Stimulated activated CD8-positive, alpha-beta memory T cell treated with anti-CD3 and anti-CD28 coated beads, Interleukin-7, amount 100 ng/mL, for 4 hours (primary cell): ENCODE measurements around the gene UNC13C.

Experiments used
- DNase-seq, 2 donors: peaks; one replicate each; pipeline ENCODE4 v3.0.0-alpha.2; 2020; ENCODE audit warnings: low read depth in 2 of 2

UNC13C gene

DNA sequence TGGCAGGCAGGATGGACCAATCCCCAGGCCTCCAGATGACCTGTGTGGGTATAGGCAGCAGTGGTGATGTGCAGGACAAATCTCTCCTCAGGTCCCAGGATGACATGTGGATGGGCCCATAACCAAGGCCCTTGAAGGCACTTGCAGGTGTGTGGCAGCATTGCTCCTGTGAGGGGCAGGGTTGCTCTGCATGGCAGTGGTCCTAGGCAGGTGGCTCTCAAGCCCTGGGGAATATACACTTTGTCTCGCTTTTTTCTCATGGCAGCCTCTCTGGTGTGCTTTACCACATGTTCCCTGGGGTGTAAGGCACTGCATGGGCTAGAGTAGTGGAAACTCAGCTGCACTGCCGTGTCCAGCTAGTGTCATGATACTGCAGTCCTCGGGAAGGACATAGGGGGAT lies 503.6 kb downstream of the UNC13C start:
- DNase-seq, result no peak

DNA sequence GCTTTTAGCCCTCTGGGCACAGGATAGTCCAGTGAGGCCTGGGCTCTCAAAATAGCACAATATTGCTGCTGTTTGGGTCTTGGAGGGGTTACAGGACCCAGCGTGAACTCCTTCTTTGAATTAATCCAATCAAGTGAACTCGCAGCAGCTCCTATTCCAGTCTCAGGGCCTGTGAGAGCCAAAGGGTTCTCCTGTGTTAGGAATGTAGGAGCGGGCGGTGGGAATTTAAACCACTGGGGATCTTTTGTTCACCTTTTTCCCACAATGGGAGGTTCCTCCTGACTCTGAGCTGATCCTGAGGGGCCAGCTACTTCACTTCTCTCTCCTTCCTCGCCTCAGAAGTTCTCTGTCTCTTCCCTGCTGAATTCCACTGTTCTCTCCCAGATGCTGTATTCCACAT lies 504.0 kb downstream of the UNC13C start:
- no peak for DNase-seq

DNA sequence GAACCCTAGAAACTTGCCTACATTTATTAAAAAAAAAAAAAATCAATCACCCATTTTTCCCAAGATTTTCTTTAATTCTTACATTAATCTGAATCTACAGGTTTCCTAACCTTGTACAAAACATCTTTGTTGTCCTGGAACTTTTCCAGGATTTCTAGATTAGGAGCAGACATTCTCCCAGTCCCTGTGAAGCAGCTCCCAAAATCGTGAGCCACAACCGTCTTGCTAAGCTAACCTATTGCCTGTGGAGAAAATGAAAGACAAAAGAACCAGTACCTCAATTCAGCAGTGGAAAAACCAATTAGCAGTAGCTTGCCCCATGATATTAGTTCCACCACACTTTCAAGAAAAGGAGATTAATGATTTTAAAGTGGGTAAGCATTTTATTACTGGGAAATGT lies 522.1 kb downstream of the UNC13C start:
- no peak for DNase-seq

DNA sequence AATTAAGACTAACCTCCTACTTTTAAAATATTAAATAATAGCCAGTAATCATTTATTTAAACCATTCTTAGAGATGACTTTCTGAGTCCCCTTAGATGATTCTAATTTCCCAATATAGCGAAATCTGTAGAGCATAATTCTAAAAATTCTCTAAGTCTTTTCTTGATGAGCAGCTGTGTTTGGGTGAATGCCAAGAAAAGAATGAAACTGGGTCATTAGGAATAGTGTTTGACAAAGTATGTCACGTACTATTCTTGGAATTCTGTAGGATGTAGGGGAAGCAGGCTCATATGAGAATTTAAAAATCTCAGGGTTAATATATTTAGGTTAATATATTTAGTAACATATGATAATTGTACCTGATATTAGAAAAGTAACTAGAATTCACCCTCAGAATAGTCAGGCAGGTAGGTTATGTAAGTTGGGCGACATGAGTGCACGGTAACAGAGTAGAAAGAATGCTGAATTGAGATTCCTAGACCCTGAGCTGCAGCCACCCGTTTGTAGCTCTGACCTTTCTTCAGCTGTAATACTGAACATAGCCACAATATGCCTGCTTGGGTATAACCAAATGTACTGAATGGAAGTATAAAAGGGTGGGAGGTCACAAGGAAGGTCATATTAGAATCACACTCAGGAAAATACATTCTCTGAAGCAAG lies 524.3 kb downstream of the UNC13C start:
- DNase-seq, result no peak

DNA sequence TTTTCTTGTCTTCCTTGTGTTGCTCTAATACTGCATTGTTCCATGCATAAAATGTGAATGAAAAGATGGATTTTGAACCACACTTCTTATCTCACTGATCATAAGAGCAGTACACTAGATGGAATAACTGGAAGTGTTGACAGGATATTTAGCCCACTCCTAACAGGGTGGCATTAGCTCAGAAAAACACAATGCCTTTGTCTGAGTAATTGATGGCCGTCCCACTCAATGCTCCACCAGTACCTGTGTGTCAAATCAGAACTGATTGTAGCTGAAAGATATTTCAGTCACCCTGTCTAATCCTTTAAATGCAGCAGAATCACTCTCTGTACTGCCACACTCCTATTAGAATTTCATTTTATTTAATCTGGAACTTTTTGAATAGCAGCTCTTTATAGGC lies 526.5 kb downstream of the UNC13C start:
- DNase-seq, result no peak

DNA sequence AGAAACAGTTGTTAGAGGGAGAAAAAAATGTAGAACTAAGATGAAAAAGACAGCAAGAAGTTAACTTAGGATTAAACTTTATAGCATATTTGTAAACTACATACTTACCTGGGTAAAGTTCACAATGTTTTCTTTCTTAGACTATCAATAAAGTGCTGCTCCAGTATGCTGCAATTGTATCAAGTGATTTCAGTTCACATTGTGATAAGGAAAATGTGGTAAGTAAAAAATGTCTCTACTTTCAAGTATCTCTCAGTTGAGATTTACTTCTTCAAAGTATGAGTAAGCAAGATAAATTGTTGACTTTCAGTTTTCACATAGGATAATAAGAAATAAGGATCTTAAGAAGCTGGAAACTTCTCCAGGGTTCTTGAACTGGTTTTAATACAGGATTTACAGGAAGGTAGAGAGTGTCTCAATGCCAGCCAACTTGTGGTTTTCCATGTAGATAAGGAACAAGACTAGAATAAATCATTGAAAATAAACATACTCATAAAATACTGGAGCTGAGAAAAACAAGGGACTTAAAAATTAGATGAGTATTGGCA lies 528.8 kb downstream of the UNC13C start:
- no peak for DNase-seq

DNA sequence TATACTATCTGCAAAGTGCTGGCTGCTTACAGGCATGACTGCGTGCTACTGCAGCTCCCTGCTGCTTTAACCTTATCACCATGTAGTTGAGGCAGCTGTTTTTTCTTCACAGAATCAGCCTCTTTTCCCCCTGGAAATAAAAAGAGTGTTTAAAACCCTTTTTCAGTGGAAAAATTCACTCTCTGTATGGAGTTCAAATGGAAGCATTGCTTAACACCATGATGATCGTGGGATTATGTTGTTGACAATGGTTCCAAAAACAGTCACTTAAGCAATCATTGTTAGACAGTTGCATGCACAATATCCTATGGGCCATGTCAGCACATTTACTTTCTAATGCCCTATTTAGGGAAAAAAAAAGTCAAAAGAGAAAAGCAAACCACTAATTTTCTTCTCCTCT lies 536.4 kb downstream of the UNC13C start:
- DNase-seq, result no peak

DNA sequence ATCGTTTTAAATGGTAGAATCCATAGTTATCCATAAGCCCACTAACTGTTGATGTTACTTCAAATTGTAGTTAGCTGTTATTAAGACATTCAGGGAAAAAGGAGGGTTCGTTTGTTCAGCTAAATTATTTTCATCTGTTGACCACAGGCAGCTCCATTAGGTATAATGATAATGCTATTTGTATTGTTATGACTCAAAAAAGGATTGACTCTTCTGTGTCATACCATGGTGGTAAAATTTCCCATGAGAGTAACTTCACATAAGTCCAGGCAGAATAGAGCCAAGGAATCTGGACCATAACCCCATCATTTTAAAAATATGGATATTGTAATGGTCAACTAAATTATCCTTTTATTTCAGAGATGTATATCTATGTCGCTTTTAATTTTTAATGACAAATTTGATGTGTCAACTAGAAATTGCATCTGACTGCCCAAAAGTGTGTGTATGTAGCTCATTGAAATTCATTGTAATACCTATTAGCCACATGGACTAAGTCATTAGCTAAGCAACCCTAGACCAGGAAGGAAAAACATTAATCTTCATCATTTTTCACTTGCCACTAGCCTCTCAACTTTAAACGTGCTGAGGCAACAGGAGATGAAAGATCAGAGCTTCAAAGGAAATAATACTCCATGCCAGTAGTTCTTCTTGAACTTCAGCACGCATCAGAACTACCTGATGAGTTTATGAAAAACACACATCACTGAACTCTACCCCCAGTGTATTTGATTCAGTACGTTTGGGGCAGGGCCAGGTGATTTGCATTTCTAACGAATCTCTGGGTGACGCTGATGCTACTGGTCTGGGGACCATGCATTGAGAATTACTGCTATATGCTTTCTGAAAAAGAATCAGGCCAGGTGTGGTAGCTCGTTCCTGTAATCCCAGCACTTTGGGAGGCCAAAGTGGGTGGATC lies 537.7 kb downstream of the UNC13C start:
- DNase-seq, result no peak

DNA sequence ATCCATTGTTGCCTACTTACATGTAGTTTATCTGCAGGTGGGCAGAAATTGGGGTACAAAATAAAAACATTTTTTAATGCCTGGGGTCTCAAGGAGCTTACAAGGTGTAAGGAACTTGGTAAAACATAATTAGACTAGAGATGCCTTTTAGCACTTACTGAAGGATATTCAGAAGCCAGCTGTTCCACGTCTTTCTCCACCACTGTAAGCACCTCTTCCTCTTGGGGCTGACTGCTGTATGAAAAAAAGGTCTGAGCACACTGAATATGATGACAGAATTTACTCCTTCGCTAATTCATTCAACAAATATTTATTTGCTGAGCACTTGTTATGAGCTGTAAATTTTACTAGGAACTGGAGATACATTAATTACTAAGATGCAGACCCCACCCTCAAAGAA lies 539.1 kb downstream of the UNC13C start:
- DNase-seq, result no peak

DNA sequence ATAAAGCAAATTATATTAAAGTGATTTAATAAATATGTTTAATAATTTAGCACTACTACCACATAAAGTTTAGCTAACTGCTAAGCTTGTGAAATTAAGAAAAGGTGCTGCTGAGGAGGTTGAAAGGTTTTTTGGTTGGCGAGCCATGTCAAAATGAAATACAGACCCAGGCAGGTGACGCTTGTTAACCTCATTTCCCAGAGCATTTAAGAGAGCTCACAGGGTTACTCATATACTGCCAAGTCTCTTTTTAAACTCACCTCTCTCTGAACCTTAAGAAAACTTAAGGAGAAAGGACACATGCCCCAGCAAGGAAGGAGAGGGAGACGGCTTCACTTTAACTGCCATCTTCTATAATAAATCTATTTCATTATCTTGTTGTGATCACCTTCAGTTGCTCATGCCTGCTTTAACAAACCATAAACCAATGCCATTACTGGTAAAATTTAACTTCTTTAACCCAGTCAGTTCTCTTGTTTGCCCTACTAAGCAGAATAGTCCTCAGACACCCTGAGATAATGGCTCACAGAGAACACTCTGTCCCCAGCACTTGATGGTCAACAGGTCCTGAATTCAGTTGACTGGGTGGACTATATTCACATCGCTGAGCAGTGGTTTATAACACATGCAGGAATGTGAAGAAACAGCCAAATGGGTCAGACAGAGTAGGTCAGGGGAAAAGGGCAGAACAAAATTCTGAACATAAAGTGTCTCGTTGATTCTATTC lies 540.1 kb downstream of the UNC13C start:
- DNase-seq, result no peak

DNA sequence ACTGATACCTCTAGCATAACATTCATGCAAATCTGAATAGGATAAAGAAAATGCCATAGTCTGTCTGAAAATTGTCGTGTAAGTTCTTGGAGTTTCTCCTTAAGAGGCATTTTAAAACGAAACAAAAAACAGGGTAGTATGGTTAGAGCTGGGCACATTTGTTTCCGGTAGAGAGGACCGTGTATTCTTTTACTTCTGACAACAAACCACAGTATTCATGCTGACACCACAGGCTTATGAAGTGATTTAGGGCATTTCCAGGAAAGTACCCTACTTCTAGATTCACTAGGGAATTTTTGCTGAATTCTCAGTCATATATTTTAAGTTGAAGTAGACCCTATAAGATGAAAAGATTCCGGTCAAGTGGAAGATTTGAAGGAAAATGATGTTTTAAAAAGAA lies 541.3 kb downstream of the UNC13C start:
- no peak for DNase-seq

DNA sequence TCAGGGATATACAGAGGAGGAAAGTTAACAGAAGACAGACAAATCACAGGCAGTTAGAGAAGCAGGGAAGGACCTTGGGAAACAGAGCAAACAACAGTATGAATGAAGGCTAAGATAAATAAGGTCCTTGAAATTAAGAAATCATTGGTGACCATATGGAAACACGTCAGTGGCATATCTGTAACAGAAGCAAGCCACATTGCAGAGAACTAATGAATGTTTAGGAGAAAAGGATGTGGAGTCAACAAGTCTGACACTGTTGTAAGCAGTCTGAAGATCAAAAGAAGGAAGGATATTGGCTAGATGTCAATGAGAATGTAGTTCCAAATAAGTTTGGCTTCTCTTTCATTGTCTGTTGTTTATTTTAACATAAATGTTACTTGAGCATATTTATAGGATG lies 542.4 kb downstream of the UNC13C start:
- DNase-seq, result no peak

DNA sequence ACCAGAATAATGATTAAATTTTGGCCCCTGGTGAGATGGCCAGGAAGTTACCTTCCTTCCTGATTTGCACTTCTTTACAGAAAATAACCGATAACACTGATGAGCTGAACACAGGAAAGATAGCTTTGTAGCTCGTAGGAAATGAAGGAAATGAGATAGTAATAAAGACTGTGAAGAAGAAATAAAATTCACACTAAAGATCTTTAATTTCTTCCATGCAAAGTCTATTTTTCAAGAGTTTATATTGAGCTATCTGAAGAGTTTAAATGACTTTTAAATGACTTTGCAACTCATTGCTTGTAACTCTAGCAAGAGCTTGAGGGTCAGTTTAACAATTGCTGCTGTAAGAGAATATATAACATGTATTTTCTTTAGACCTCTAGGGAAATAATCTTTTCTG lies 543.0 kb downstream of the UNC13C start:
- no peak for DNase-seq

DNA sequence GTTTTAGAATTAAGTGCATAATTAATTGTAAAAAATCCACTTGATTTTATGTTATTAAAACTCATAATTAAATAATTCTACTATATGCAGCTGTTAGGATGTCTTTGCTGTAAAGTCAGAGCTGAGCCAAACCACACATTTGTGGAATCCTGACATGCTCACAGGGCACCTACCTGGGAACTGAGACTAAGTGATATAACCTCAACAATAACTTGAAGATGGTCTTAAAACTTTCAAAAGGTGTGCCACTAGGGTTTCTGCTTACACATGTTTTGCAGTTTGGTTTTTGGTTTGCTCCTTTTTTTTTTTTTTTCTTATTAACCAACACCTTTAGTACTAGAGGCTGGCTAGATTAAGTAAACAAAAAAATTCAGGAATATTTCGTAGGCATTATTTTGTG lies 549.8 kb downstream of the UNC13C start:
- DNase-seq, result no peak

DNA sequence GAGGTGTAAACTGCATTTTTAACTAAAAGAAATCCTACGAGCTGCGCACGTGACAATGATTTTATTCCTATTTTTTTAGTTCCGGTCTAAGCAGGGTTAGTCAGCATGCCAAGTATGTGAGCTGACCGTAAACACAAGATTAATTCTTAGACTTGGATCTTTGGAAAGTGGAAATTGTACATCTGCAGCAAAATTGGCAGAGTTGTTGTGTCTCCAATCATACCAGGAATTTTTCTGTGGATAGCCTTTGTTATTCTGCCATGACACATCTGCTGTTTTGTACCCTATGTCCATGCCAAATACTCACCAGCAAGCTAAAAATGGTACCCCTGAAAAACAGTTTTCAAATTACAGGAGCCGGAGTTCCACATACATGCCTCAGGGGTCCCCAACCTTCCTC lies 562.5 kb downstream of the UNC13C start:
- DNase-seq, result no peak

DNA sequence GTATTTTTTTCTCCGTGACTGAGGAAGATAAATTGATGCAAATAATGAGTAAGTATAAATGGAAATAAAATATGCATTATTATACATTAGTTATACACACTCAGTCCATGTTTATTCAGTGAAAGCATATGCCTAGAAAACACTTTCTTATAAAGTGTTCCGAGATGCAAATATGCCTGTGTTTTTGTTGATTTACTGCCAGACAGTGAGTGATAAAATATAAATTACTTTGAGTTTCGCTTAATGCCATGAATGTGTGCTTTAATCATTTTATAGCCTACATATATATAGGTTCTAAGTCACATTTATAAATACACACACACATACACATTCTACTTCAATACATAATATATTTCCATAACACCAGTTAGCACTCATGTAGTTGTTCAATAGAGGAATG lies 569.2 kb downstream of the UNC13C start:
- no peak for DNase-seq

DNA sequence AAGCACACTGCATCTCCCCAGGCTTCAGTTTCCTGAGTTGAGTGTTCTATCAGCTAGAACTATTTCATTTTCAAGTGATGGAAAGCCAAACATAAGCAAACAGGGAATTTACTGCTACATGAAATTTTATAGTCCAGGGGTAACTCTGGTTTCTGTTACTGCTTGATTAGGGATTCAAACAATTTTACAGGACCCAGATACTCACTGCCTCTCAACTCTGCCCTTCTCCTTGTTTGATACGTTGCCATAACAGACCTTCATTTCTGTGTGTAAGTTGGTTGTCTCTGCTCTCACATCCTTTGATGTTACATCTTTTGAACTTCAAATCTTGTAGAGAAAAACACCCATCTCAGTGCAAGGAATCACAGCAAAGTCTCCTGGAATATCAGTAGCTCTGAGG lies 572.7 kb downstream of the UNC13C start:
- DNase-seq, result no peak

DNA sequence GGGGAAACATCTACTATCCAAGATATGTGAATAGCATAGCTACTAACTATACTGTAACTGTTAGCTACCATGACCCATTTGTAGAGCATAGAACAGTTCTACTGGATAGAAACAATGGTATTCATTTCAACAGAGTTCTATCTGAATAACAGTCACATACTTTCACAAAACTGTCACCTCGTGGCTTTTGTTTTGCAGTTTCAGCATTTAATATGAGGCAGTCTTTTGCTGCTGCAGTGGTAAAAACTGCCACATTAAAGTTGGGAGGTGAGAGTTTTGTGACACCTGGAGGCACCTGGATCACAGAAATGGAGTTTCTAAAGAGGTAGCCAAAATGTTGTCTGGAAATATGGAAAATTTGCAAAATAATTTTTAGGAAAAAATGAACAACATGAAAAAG lies 578.0 kb downstream of the UNC13C start:
- no peak for DNase-seq

DNA sequence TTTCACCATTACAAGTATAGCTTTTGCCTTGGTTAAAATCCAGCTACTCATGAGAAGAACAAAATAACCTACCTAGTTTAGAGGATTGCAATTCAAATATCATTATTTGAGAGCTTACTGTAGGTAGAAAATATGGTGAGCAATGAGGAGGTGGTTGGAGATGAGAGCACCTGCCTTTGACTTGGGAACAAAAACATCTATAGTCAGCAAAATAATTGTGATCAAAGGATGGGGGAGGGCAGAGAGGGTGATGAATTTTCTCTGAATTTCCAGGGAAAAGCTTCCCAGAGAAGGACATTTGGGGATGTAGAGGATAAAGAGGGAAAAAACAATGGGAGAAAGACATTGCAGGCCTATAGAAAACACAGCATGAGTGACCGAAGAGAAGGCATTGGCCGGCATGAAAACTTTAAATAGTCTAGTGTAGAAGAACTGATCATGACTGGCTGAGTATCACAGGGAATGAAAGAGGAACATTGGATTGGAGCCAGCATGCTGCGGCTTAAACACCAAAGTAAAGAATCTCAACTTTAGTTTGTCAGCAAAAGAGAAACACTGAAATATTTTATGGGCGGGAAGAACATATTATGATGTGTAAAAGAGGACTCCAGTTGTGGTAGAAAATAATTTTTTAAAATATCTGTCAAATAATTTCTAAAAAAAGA lies 581.3 kb downstream of the UNC13C start:
- DNase-seq, result no peak

DNA sequence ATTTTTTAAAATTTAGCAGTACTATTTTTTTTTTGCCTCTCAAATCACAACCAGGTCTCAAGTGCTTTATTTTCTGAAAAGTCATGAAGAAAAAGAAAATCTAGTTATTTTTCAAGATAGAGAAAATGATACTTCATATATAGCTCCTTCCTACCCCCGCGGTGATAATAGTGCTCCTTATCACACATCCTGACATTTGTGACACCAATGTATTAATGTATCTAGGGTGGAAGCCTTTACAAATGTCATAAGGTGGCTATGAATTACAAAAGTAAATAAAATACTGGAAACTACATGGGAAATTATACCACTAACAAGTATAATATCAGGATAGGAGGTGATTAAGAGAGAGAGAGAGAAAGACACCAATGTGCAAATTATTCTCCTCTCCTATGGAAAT lies 582.2 kb downstream of the UNC13C start:
- DNase-seq, result no peak

DNA sequence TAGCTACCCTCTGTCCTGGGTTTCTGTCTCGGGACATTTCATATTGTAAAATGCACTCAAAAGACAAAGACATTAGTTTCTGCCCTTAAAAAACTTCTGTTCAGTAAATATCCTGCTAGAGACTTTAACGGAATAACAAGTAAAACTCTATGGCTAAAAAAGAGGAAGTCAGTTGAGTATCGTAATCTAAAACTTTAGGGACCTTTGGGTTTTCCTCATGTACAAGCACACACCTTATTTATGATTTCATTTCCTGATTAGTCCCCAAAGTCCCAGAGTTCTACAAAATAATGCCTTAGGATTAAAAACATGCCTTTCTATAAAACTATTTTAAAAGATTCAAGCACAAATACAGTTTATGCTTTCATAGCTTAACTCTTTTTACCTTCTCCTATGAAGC lies 585.9 kb downstream of the UNC13C start:
- DNase-seq, result no peak

DNA sequence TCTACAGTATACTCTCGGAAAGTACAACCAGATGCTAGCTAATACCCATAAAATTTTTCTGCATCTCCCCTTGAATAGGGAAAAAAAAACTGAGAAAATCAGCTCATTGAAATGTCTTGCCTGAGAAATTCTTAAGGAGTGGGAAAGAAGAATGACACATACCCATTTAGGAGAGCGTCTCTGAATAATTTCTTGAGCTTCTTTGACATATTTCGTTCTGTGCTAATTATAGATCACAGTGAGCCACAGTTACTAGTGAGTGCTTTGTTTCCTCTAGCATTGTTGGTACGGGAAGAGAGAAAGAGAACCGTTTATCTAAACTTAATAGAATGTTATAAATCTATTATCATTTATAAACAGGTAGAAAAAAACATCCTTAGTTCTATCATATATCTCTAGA lies 588.4 kb downstream of the UNC13C start:
- DNase-seq, result no peak
